GM19240 (cell line): Measurements from ENCODE around the gene GOLGA5.
"Not testable (repeated sequence)": the region's sequence is repeated elsewhere in the genome, so short reads cannot be mapped to it uniquely, and the experiment has no call there.

Experiments
- DNase-seq: peaks from one replicate; pipeline ENCODE4 v3.0.0; 2011; ENCODE audit warnings: low spot score; ENCODE audit not compliant: insufficient read length

GOLGA5 gene

DNA sequence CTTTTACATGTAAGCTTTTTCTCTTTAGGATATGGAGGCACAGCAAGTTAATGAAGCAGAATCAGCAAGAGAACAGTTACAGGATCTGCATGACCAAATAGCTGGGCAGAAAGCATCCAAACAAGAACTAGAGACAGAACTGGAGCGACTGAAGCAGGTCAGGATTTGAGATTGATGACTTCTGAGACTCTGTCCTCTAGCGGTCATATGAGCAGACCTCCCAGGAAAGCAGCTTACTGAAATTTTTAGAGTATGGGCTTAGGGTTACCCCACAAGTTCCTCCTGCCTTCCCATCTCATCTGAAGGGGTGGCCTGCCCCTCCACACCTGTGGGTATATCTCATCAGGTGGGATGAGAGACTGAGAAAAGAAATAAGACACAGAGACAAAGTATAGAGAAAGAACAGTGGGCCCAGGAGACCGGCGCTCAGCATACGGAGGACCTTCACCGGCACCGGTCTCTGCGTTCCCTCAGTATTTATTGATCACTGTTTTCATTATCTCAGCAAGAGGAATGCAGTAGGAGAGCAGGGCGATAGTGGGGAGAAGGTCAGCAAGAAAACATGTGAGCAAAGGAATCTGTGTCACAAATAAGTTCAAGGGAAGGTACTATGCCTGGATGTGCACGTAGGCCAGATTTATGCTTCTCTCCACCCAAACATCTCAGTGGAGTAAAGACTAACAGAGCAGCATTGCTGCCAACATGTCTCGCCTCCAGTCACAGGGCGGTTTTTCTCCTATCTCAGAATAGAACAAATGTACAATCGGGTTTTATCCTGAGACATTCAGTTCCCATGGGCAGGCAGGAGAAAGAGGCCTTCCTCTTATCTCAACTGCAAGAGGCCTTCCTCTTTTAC is 25.8 kb downstream of the GOLGA5 start:
- DNase-seq: not testable (repeated sequence)

DNA sequence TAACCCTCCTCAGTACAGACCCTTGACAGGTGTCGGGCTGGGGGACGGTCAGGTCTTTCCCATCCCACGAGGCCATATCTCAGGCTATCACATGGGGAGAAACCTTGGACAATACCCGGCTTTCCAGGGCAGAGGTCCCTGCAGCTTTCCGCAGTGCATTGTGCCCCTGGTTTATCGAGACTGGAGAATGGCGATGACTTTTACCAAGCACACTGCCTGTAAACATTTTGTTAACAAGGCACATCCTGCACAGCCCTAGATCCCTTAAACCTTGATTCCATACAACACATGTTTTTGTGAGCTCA is 26.4 kb downstream of the GOLGA5 start:
- not testable (repeated sequence) for DNase-seq

DNA sequence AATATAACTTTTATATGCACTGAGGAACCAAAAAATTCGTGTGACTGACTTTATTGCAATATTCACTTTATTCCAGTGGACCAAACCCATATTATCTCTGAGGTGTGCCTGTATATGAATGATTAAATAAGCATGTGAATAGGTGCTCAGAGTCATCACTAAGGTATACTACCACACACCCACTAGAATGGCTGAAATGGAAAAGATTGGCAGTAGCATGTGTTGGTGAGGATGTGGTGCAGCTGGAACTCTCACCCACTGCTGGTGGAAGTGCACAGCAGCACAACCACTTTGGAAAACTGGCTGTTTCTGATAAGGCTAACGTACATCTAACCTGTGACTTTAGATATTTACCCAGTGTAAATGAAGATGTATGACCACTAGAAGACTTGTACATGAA is 36.8 kb downstream of the GOLGA5 start:
- no peak for DNase-seq

DNA sequence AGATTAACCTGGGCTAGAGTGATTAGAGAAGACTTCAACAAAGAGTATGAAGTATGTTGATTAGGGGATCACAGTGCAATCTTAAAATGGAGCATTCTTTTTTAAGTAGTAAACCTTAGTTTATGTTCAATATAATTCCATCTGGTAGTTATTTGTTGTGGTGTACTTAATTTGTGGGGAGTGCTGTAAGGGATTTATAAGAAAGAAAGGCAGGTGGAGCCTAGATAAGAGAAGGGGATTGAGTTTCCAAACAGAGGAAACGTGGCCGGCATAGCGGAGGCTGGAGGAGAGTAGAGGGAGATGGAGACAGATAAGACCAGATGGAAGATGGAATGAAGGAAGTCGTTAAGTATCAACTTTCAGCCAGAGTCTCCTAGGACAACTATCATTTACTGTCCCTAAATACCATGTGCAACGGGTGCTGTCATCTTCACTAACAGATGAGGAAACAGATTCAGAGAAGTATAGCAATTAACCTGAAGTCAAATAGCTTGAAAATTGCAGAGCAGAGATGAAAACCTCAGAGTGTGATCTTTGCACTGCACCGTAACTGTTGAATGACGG is 38.1 kb downstream of the GOLGA5 start:
- no peak for DNase-seq

DNA sequence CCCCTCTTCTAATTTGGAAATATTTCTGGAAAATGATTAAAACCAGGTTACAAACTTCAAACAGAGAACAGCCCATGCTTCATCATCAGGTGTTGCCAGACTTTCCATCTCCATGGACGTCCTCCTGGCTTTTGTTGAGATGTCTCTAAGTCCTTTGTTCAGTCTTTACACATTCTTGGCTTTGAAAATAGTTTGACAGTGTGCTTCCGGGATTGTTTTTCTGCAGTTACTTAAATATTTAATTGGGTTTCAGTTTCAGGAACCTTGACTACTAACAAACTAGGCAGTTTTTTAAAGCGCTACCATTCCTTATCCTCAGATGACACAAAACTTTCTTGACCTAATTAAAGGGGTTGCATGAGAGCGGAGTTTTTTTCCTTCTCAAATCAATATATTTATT is 47.8 kb downstream of the GOLGA5 start:
- no peak for DNase-seq

DNA sequence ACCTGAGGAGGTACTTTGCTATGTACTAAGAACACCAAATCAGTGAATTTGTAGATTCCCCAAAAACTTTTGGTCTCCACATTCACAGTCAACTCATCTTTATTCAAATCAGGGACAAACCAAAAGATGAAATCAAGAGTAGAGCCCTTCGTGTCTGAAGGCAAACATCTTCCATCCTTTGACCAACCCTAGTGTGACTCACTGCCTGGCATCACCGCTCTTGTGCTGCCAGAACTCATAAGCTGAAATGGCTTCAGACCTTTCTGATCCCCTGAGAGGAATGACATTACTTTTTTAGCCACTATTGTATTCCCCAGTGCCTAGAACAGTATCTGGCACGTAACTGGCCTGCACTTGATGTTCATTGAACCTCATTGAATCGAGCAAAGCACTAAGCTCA is 50.1 kb downstream of the GOLGA5 start:
- no peak for DNase-seq

DNA sequence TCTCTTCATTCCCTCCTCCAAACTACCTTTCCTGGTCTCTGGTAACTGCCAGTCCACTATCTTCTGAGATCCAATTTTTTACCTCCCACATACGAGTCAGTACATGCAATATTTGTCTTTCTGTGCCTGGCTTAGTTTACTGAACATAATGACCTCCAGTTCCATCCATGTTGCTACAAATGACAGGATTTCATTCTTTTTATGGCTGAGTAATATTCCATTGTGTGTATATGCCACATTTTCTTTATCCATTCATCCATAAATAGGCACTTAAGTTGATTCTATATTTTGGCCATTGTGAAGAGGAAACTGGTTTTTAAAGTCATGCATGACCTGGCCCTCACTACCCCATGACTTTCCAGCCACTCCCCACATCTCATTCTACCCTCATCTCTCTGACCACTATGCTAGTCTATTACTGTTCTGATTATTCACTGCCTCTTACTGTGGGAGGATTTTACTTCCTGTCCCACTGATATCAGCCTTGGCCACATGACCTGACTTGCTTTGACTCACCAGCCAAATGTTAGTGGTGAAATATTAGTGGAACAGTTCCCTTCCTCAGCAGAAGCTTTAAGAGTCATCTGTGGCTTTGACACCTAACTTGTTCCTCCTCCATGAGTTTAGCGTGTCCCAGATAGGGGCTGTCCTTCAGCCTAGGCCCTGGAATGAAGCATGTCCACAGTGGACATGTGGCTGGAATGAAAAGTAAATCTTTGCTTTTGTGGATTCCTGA is 52.2 kb downstream of the GOLGA5 start:
- peak; percentile 43 for DNase-seq

DNA sequence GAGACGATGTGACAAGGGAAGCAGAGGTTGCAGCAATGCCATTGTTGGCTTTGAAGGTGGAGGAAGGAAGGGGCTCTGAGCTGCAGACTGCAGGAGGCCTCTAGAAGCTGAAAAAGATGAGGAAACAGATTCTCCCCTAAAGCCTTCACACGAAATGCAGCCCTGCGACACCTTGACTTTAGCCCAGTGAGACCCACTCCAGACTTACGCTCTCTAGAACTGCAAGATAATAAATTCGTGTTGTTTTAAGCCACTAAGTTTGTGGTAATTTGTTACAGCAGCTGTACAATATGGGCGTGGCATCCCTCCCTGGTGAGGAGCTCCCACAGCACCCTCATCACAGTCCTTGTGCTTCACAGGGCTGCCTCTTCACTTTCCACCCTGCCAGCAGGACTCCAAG is 53.2 kb downstream of the GOLGA5 start:
- DNase-seq: no peak

DNA sequence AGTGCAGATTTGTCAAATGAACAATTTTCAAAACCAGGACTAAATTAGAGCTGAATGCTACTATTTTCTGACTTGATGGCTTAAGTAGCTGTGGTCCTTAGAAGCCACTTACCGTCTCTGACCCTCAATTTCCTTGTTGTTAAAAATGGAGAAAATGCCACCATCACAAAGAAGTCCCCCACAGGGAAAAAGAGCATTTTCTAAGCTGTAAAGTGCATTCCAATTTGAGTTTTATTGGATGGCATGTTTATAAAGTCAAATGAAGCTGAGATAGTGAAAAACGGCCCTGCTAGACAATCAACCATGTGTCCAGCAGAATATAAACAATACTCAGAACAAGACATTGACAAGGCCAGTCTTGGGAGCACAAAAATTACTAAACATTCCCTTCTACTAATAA is 53.6 kb downstream of the GOLGA5 start:
- DNase-seq: no peak

DNA sequence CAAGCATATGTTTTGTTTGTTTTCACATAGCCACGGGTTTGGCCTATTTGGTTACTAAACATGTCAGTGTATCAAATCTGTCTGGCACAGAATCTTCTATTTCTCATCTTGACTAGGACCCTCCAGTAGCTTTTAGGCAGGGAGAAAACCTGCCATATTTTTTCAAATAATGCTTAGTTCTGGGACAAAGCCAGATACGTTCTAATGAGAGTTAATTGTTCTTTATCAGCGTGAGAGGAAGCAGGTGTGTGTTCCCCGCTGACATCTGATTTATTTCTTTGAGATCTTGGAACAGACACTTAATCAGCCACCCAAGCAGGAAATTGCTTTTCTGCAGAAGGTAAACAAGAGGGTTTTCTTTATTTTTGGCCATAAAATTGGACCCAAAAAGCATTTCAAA is 54.8 kb downstream of the GOLGA5 start:
- DNase-seq: no peak

DNA sequence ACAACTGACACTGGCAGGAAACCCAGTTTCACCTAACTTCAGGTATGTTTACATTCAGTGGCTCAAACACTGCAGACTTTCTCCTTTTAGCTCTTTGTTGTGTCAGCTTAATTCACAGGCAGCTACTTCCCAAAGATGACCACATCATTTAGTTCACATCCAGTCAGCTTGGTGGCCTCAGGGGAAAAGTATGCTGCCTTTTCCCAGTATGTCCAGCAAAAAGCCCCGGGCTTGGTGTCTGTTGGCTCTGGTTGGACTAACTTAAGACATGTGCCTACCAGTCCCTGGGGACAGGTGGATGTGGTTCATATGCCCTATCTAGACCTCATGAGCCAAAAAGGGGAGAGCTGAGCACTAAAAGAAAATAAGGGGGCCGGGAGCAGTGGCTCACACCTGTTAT is 56.4 kb downstream of the GOLGA5 start:
- no peak for DNase-seq

DNA sequence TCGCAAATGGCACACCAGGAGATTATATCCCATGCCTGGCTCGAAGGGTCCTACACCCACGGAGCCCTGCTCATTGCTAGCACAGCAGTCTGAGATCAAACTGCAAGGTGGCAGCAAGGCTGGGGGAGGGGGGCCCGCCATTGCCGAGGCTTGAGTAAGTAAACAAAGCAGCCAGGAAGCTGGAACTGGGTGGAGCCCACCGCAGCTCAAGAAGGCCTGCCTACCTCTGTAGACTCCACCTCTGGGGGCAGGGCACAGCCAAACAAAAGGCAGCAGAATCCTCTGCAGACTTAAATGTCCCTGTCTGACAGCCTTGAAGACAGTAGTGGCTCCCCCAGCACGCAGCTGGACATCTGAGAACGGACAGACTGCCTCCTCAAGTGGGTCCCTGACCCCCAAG is 59.0 kb downstream of the GOLGA5 start:
- DNase-seq: not testable (repeated sequence)

DNA sequence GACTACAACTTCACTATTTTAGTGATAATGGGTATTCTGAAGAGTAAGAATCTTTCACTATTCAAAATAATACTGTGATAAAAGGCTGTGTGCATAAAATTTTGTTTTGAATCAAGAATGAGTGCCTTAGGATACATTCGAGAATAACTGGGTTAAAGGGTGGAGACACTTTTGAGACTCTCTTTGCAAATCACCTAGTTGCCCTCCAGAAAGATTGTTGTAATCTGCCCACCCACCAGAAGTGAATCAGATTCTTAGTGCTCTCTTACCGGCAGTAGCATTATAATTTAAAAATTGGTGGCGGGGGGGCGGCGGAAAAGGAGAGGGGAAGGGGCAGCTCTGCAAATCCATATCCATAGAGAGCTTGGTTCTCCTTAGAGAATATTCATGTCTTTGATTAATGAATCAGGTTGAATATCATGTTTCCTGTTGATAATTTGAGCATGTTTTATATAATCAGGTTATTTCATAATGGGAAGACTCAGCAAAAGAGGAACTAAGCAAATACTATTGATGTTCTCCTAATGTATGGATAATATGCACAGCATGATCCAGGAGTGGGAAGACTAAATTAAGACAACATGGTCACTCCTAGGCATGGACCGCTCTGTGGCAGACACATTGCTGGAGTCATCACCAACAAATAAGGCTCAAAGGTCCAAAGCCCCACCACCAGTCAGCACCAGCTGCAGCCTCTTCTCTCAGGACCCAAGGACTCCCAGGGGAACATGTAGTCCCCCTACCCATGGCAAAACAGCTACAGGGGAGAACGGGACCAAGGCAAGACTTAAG is 66.1 kb downstream of the GOLGA5 start:
- no peak for DNase-seq

DNA sequence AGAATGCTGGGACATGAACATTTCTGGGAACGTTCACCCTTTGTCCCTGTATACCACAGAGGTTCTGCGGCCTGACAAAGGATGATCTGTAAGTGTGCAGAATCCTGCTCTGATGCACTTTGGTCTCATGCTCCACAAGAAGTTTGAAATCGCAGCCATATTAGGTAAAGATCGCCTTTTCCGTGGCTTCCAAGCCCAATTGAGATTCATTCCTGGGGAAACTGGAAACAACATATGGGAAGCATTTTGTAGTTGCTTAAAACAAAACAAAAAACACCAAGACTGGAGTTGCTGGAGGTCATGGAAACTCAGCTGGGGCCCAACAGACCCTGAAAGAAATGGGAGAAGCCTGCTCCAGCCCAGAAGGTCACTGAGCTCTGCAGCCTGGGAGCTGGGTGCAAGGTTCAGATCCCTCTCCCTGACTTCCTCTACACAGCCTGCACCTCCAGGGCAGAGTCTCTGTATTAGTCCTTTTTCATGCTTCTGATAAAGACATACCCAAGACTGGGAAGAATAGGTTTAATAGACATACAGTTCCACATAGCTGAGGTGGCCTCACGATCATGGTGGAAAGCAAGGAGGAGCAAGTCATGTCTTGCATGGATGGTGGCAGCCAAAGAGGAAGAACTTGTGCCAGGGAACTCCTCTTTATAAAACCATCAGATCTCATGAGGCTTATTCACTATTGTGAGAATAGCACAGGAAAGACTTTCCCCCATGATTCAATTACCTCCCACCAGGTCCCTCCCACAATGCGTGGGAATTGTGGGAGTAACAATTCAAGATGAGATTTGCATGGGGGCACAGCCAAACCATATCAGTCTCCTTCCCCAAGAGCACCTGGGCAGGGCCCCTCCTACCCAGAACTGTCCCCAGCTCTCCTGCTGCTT is 68.0 kb downstream of the GOLGA5 start:
- DNase-seq: no peak

DNA sequence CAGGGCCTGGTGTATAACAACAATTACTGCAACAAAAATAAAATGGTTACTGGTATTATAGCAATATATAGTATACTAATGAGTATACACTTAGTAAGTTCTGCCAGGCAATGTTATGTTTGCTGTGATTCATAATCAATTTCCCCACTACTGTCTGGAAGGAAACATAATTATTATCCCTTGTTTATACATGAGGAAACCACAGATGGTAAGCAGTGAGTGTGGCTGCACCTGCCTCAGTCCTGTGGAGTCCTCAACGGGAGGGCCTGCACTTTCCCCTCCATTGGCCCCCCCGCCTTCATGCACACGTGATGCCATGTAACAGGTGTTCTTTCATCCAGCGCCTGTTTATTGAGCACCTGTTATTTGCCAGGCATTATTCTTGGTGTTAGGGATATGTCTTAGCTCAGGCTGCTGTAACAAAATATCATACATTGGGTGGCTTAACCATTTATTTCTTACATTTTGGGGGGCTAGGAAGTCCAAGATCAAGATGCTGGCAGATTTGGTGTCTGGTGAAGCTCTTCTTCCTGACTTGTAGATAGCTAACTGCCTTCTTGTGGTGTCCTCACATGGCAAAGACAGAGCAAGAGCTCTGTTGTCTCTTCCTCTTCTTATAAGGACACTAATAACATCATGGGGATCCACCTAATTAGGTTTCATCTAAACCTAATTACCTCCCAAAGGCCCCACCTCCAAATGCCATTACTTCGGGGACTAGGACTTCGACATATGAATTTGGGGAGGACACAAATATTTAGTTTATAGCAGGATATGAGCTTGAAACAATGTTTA is 69.4 kb downstream of the GOLGA5 start:
- DNase-seq: no peak

DNA sequence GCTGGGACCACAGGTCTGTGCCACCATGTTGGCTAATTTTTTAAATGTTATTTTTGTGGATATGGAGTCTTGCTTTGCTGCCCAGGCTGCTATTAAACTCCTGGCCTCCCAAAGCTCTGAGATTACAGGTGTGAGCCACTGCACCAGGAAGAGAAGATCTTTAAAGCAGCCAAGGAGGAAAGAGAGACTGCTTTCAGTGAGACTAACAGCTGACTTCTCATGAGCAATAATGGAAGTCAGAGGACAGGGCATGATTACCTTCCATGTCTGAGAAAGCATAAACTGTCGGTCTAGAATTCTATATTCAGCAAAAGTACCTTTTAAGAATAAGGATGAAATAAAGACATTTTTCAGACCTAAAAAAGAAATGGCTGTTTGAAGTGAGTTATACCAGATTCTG is 71.6 kb downstream of the GOLGA5 start:
- no peak for DNase-seq

DNA sequence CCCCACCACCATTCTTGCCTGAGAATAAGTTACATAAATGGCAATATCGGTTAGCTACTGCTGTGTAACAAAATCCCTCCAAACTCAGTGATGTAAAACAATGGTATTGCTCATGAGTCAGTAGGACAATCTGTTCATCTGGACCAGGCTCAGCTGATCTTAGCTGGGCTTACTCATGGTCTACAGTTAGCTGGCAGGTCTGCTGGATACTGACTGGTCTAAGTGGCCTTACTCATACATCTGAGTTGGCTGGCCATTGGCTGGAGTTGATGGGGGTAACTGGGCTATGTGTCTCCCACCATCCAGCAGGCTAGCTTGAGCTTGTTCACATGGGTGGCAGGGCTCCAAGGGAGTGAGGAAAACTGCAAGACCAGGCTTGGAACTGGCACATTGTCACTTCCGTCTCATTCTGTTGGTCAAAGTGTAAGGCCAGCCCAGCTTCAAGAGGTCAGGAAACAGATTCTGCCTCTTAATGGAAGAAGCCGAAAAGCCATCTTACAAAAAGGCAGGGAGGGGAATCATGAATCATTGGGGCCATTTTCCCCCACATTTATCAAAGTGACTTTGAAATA is 72.2 kb downstream of the GOLGA5 start:
- DNase-seq: no peak

DNA sequence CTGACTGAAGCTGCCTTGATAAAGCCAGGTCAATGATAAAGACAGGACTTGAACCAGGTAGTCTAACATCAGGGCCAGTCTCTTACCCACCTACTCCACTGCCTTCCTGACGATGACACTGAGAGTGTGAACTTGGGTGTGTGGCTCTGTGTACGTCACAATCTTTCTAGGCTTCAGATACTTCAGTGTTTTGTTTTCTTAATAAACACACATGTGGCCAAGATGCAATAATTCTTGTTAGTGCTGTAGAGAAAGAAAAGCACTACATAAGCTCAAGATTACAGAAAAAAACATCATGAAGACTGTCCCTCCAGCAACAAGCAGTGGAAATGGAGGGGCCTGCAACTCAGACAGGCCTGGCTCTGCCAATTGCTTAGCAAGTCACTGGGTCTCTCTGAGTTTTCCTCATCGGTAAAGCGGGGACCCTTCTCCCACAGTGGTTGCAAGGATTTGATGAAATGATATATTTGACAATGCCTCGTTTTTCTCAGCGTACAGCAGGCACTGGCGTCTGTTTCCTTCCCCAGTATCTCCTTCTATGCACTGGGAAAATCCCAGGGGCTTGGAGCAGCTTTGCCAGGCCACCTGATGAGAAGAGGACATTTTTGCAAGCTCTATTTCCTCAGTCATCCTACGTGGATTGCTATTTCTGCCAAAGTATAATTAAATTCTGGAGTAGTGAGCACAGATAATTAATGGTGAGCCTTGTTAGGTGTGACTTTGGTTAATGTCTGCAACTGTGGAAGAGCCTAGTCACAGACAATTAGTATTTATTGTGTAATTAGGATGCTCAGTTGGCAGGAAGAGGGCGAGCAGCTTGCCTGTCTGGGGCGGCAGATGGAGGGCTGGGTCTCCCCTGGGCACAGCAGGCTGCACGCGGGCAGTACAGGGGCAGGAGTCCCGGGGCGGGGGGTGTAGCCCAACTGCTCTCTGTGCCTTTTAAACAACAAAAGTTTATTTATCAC is 73.1 kb downstream of the GOLGA5 start:
- DNase-seq: no peak
